PFSK-1 (cell line): Measurements from ENCODE around the gene ITGA6.

Experiments
- SIN3A ChIP-seq: IDR thresholded peaks from 2 replicates; pipeline ENCODE4 v1.6.1; 2012; ENCODE audit warnings: mild to moderate bottlenecking, low read length, moderate library complexity, borderline replicate concordance; ENCODE audit not compliant: insufficient read depth
- TAF1 ChIP-seq: IDR thresholded peaks from 2 replicates; pipeline ENCODE4 v1.6.1; 2012; ENCODE audit warnings: low read length, control low read depth, borderline replicate concordance; ENCODE audit not compliant: insufficient read depth
- TF ChIP-seq, protein P1 (sequence below), 2 experiments: IDR thresholded peaks; 2 replicates each; pipeline versions ENCODE4 v1.6.1 to v1.8.0; 2011 to 2012; ENCODE audit warnings: low read depth in 2 of 2, low read length in 2 of 2, control low read depth in 1 of 2, inconsistent platforms in 1 of 2, mild to moderate bottlenecking in 1 of 2, moderate library complexity in 1 of 2; ENCODE audit not compliant: insufficient read depth in 1 of 2

DNA sequence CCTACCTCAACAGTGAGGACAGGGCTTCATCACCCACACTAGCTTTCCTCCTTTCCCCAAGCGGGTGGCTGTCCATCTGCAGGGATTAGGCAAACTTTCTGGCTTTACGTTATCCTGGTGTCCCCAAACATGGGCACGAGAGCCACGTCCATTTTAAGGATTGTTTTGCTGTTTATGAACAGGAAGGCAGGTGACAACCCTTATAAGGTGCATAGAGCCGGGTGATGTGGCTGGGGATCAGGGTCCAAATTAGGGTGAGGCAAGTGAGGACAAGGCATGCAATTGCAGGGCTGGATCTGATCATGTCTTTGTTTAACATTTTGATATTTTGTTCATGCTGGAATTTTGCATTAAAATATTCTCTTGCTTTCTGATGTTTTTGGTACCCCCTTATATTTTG is 27.6 kb upstream of the ITGA6 start:
- TF ChIP-seq, protein P1, sequence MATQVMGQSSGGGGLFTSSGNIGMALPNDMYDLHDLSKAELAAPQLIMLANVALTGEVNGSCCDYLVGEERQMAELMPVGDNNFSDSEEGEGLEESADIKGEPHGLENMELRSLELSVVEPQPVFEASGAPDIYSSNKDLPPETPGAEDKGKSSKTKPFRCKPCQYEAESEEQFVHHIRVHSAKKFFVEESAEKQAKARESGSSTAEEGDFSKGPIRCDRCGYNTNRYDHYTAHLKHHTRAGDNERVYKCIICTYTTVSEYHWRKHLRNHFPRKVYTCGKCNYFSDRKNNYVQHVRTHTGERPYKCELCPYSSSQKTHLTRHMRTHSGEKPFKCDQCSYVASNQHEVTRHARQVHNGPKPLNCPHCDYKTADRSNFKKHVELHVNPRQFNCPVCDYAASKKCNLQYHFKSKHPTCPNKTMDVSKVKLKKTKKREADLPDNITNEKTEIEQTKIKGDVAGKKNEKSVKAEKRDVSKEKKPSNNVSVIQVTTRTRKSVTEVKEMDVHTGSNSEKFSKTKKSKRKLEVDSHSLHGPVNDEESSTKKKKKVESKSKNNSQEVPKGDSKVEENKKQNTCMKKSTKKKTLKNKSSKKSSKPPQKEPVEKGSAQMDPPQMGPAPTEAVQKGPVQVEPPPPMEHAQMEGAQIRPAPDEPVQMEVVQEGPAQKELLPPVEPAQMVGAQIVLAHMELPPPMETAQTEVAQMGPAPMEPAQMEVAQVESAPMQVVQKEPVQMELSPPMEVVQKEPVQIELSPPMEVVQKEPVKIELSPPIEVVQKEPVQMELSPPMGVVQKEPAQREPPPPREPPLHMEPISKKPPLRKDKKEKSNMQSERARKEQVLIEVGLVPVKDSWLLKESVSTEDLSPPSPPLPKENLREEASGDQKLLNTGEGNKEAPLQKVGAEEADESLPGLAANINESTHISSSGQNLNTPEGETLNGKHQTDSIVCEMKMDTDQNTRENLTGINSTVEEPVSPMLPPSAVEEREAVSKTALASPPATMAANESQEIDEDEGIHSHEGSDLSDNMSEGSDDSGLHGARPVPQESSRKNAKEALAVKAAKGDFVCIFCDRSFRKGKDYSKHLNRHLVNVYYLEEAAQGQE (IDR thresholded peaks at IDR 0.05; ENCODE audit: insufficient read depth in 1 of 2, low read depth in 2 of 2, low read length in 2 of 2): no peak
- TF ChIP-seq TAF1 (no peak), SIN3A (no peak)
